Testis (tissue), 3 donors: ENCODE data around the gene PFN3. TPM values are rescaled to one million over a fixed set of nuclear protein-coding genes. Genes with fewer than 3 reads are reported as not detected.
A peak's percentile ranks its signal among the peaks of the same experiment; 100 is the strongest.

ENCODE experiments used
- DNase-seq: peaks from one replicate; pipeline ENCODE4 v3.0.0-alpha.2; 2019
- H3K27ac ChIP-seq, 2 donors: fragments of 200-600 bp; sonication (generic); one replicate each; pipeline ENCODE4 v1.5.1; 2019
- H3K27me3 ChIP-seq: fragments of 200-600 bp; sonication (generic); one replicate; pipeline ENCODE4 v1.5.1; 2019
- H3K36me3 ChIP-seq: fragments of 200-600 bp; sonication (generic); one replicate; pipeline ENCODE4 v1.5.1; 2017; ENCODE audit warnings: low read depth; ENCODE audit errors: missing control alignments
- H3K4me1 ChIP-seq: fragments of 200-600 bp; sonication (generic); one replicate; pipeline ENCODE4 v1.5.1; 2019
- H3K4me3 ChIP-seq, 2 donors: fragments of 200-600 bp; sonication (generic); one replicate each; pipeline ENCODE4 v1.5.1; 2017 to 2019
- H3K9me3 ChIP-seq: fragments of 200-600 bp; sonication (generic); one replicate; pipeline ENCODE4 v1.5.1; 2017
- POLR2A ChIP-seq: fragments of 450-650 bp; IDR thresholded peaks from one replicate; pipeline ENCODE4 v1.6.1; 2017; ENCODE audit warnings: antibody characterized with exemption, mild to moderate bottlenecking, moderate library complexity
- WGBS, 2 donors: methylation state at CpG; one replicate each; pipeline ENCODE4 v1.1.5; 2018; 5-methylcytosine and 5-hydroxymethylcytosine counted together
- intact Hi-C: fragments of 100-400 bp; cut with DNase I; formaldehyde crosslinking; loops from one replicate; pipeline ENCODE4 v1.15.1; 2023; ENCODE audit warnings: low total_unique reads
- polyA plus RNA-seq: library from polyadenylated mRNA; stranded (reverse); fragments of 350-450 nt; fragmentation: Illumina TruSeq; extraction: RNeasy Lipid Tissue Mini Kit (QIAGEN cat#74804); gene quantifications from one replicate; pipeline ENCODE4 v1.2.3, GENCODE V29; 2014; ENCODE audit warnings: low read depth, low replicate concordance; ENCODE audit not compliant: insufficient read depth
- total RNA-seq, 2 donors: library from RNA; depleted of rRNA; stranded (reverse); fragments of >200 nt; gene quantifications; one replicate each; pipeline ENCODE4 v1.2.3, GENCODE V29; 2016
- TF ChIP-seq, protein P1 (sequence below), 3 experiments: fragments of 450-650 bp in 2 of 3; fragments of 200-600 bp in 1 of 3; sonication (generic) in 1 of 3; IDR thresholded peaks; one replicate each; pipeline ENCODE4 v1.5.1; 2016 to 2019; ENCODE audit warnings: antibody characterized with exemption in 3 of 3, mild to moderate bottlenecking in 2 of 3, moderate library complexity in 1 of 3

The PFN3 gene
- total and polyA plus RNA-seq, 3 donors from 2014 or later: 7.4 to 45.7 (median 27.5) TPM

DNA sequence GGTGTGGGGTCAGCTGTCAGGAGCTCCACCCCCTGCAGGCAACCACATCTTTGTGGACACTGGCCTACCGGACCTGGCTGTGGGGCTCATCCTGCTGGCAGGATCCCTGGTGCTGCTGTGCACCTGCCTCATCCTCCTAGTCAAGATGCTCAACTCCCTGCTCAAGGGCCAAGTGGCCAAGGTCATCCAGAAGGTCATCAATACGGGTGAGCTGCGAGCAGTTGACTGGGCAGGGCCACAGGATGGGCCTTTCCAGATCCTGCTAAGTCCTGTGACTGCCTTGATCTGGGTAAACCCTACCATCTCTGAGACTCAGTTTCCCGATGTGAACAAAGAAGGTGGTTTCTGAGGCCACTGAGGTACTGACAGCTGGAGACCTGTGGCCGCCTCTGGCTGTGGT is 6.5 kb downstream of the PFN3 start:
- Histone ChIP-seq H3K9me3 (no peaks in the 10 kb centered on the region), H3K27me3 (no peaks in the 10 kb centered on the region), H3K4me1 (no peaks in the 10 kb centered on the region), H3K4me3 (no peak overlapping the region), H3K36me3 (no peaks in the 10 kb centered on the region), H3K27ac (no peak overlapping the region)
- DNase-seq: no peak
- intact Hi-C loops: loop anchor here (10.0 kb wide), 1 partner anchor 111 kb away; the partner anchor contains the start of gene DOK3
- WGBS, 2 donors: 77 to 90% methylated on average over 2 to 5 of the region's 5 CpGs
- TF ChIP-seq, protein P1, sequence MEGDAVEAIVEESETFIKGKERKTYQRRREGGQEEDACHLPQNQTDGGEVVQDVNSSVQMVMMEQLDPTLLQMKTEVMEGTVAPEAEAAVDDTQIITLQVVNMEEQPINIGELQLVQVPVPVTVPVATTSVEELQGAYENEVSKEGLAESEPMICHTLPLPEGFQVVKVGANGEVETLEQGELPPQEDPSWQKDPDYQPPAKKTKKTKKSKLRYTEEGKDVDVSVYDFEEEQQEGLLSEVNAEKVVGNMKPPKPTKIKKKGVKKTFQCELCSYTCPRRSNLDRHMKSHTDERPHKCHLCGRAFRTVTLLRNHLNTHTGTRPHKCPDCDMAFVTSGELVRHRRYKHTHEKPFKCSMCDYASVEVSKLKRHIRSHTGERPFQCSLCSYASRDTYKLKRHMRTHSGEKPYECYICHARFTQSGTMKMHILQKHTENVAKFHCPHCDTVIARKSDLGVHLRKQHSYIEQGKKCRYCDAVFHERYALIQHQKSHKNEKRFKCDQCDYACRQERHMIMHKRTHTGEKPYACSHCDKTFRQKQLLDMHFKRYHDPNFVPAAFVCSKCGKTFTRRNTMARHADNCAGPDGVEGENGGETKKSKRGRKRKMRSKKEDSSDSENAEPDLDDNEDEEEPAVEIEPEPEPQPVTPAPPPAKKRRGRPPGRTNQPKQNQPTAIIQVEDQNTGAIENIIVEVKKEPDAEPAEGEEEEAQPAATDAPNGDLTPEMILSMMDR (IDR thresholded peaks at IDR 0.05): no peak
- no peak for TF ChIP-seq POLR2A

DNA sequence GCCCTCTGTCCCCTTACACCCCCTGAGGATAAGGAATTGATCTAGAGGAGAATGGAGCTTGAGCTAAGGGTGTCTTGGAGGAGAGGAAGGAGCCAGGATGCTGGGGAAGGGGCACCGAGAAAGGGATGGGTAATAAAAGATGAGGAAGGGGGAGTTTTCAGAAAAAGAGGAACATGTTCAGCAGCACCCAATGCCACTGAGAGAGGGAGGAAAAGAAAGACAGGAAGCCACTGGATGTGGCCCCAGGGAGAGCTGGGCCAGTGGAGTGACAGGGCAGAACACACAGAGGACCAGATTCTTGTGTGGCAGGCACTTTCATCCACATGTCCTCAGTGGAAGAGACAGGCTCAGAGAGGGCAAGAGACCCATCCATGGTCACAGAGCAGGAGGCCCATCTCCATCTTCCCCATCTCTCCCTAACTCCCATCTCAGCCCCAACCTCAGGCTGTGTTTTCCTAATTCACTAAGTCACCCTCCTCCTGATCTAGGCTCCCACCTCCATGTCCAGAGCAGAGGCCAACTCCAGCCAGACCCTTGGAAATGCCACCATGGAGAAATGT is 7.2 kb downstream of the PFN3 start:
- TF ChIP-seq, protein P1 (IDR thresholded peaks at IDR 0.05): no peak
- TF ChIP-seq POLR2A: no peak
- H3K27ac ChIP-seq: no peak overlapping the region
- DNase-seq: no peak
- H3K4me3 ChIP-seq: no peak overlapping the region
- no peaks in the 10 kb centered on the region for H3K4me1 ChIP-seq
- intact Hi-C loops: loop anchor here (10.0 kb wide), 1 partner anchor 112 kb away; the partner anchor contains the start of gene DOK3
- no peaks in the 10 kb centered on the region for H3K9me3 ChIP-seq
- WGBS, 2 donors: 81 to 86% methylated on average over 1 of the region's 1 CpG
- no peaks in the 10 kb centered on the region for H3K36me3 ChIP-seq
- no peaks in the 10 kb centered on the region for H3K27me3 ChIP-seq

DNA sequence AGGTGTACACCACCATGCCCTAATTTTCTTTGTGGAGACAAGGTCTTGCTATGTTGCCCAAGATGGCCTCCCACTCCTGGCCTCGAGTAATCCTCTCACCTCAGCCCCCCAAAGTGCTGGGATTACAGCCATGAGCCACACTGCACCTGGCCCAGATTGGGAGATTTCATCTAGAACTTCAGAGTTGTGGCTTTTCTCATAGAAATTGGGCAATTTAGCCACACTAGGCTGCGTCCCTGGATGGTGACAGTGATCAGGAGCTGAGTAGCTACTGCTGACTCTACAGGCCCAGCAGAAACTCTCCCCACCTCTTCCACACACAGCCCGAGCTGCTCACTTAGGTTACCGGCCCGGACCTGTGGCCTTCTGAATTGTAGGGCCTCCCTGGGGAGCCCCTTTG is 7.7 kb downstream of the PFN3 start:
- Histone ChIP-seq H3K36me3 (no peaks in the 10 kb centered on the region), H3K27ac (no peak overlapping the region), H3K9me3 (no peaks in the 10 kb centered on the region), H3K27me3 (no peaks in the 10 kb centered on the region), H3K4me1 (no peaks in the 10 kb centered on the region), H3K4me3 (no peak overlapping the region)
- 91% methylated on average over 4 to 5 of the region's 5 CpGs for WGBS, 2 donors
- TF ChIP-seq, protein P1 (IDR thresholded peaks at IDR 0.05): no peak
- TF ChIP-seq POLR2A: no peak
- no peak for DNase-seq
- intact Hi-C loops: loop anchor here (10.0 kb wide), 1 partner anchor 112 kb away; the partner anchor contains the start of gene DOK3

DNA sequence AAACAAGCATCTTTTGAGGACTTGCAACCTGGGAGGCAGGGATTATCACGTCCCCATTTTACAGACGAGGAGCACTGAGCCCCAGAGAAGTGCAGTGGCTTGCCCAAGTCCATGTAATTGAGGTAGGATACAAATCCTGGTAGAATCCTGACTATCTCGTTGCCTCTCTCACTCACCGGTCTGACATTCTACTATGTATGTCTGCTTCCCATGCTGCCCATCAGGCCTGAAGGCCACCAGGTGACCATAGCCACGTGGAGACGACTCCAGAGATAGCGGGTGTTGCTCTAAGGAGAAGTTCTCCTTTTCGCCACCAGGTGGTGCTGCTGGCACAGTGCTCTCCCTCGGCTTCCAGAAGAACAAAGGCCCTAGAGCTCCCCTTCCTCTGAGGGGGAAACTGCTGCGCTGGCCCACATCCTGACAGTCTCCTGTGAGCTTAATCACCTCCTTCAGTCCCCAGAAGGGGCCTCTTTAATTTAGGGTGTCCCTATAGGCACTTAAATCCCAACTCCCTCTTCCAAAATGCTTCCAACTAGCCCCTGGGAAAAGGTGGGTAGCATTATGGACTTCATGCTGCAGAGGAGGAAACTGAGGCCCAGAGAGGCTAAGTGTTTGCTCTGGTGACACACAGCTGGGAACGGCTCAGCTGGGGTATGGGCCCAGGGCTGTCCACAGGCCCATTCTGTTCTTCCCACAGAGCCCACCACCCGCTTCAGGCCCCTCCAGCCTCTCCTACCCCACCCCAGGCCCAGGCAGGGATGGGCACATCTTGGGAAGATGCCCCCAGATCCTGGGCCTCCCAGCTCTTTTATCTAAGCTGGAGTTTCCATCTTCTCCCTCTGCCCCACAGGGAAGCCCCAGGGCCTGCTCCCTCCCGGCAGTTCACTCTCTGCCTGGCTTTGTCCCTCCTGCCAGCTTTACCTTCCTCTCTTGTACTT is 9.8 kb downstream of the PFN3 start:
- peak; percentile 92 for DNase-seq
- intact Hi-C loops: loop anchor here (10.0 kb wide), 1 partner anchor 114 kb away; the partner anchor contains the start of gene DOK3
- Histone ChIP-seq H3K9me3 (no peaks in the 10 kb centered on the region), H3K36me3 (no peaks in the 10 kb centered on the region), H3K4me1 (no peaks in the 10 kb centered on the region), H3K4me3 (no peak overlapping the region), H3K27ac (no peak overlapping the region), H3K27me3 (no peaks in the 10 kb centered on the region)
- TF ChIP-seq, protein P1 (IDR thresholded peaks at IDR 0.05): peak; percentile 96 to 98 (median 96)
- no peak for TF ChIP-seq POLR2A
- WGBS, 2 donors: 29 to 44% methylated on average over 12 to 13 of the region's 13 CpGs
